Measurements from ENCODE around the gene BORCS8. TPM values are rescaled to one million over a fixed set of nuclear protein-coding genes. Genes with fewer than 3 reads are reported as not detected.

Gene BORCS8
- total RNA-seq = 28.9 and 33.9 TPM in 2 replicates
- long read RNA-seq, partial matches to known transcripts = 0 of 8 reads
- long read RNA-seq, other reads (novel, unspliced or antisense) = 0 of 8 reads

- no peak for TF ChIP-seq CTCF (IDR thresholded peaks at IDR 0.05; ENCODE audit: unreplicated experiment)
- DNase-seq (ENCODE audit: low spot score, unreplicated experiment) = peak; percentile 98
- Mint-ChIP-seq H3K27ac (peak within 1 kb of the TSS; percentile 97), H3K9me3 (ENCODE audit: low read depth) (no peaks in the 10 kb centered on the region), H3K27me3 (no peaks in the 10 kb centered on the region), H3K4me1 (ENCODE audit: low read depth) (peaks cover 14% of the 10 kb centered on the region), H3K36me3 (ENCODE audit: insufficient read depth) (peaks cover 6% of the 10 kb centered on the region), H3K4me3 (ENCODE audit: low read depth) (peak within 1 kb of the TSS; percentile 98)
Observed at GRCh38 chr19:19192078-19192882, at the start of gene BORCS8, which contains the start of gene RFXANK. BORCS8 (minus strand) TSS chr19:19192152; CDS start chr19:19192117, 35 bp downstream. RFXANK (plus strand) TSS chr19:19192258; CDS start chr19:19193947, 1,689 bp downstream.

GRCh38 chr19:19240476-19240875, 48.5 kb upstream of the BORCS8 start:
- no peak for DNase-seq (ENCODE audit: low spot score, unreplicated experiment)
- no peak for TF ChIP-seq CTCF (IDR thresholded peaks at IDR 0.05; ENCODE audit: unreplicated experiment)
- no peak overlapping the region for H3K4me3 Mint-ChIP-seq (ENCODE audit: low read depth)
- H3K27ac Mint-ChIP-seq = no peak overlapping the region
- no peaks in the 10 kb centered on the region for H3K36me3 Mint-ChIP-seq (ENCODE audit: insufficient read depth)
- H3K9me3 Mint-ChIP-seq (ENCODE audit: low read depth) = peaks cover 6% of the 10 kb centered on the region
- peaks cover 18% of the 10 kb centered on the region for H3K27me3 Mint-ChIP-seq
- no peaks in the 10 kb centered on the region for H3K4me1 Mint-ChIP-seq (ENCODE audit: low read depth)

- Mint-ChIP-seq H3K36me3 (ENCODE audit: insufficient read depth) (no peaks in the 10 kb centered on the region), H3K27me3 (peaks cover 18% of the 10 kb centered on the region), H3K27ac (no peak overlapping the region), H3K9me3 (ENCODE audit: low read depth) (peaks cover 6% of the 10 kb centered on the region), H3K4me3 (ENCODE audit: low read depth) (no peak overlapping the region), H3K4me1 (ENCODE audit: low read depth) (no peaks in the 10 kb centered on the region)
- DNase-seq (ENCODE audit: low spot score, unreplicated experiment) = no peak
- no peak for TF ChIP-seq CTCF (IDR thresholded peaks at IDR 0.05; ENCODE audit: unreplicated experiment)
Observed at GRCh38 chr19:19239675-19240074, 47.7 kb upstream of the BORCS8 start.

- H3K27me3 Mint-ChIP-seq = peaks cover 18% of the 10 kb centered on the region
- no peak for DNase-seq (ENCODE audit: low spot score, unreplicated experiment)
- peaks cover 6% of the 10 kb centered on the region for H3K9me3 Mint-ChIP-seq (ENCODE audit: low read depth)
- no peak overlapping the region for H3K4me3 Mint-ChIP-seq (ENCODE audit: low read depth)
- H3K36me3 Mint-ChIP-seq (ENCODE audit: insufficient read depth) = no peaks in the 10 kb centered on the region
- H3K27ac Mint-ChIP-seq = no peak overlapping the region
- no peaks in the 10 kb centered on the region for H3K4me1 Mint-ChIP-seq (ENCODE audit: low read depth)
- no peak for TF ChIP-seq CTCF (IDR thresholded peaks at IDR 0.05; ENCODE audit: unreplicated experiment)
Observed at GRCh38 chr19:19238126-19238894, 46.4 kb upstream of the BORCS8 start.

- peaks cover 6% of the 10 kb centered on the region for H3K9me3 Mint-ChIP-seq (ENCODE audit: low read depth)
- no peak overlapping the region for H3K27ac Mint-ChIP-seq
- no peak overlapping the region for H3K4me3 Mint-ChIP-seq (ENCODE audit: low read depth)
- TF ChIP-seq CTCF (IDR thresholded peaks at IDR 0.05; ENCODE audit: unreplicated experiment) = no peak
- no peak for DNase-seq (ENCODE audit: low spot score, unreplicated experiment)
- peaks cover 26% of the 10 kb centered on the region for H3K27me3 Mint-ChIP-seq
- H3K4me1 Mint-ChIP-seq (ENCODE audit: low read depth) = no peaks in the 10 kb centered on the region
- H3K36me3 Mint-ChIP-seq (ENCODE audit: insufficient read depth) = no peaks in the 10 kb centered on the region
Observed at GRCh38 chr19:19236173-19236572, 44.2 kb upstream of the BORCS8 start.

All from progenitor cell of endocrine pancreas (in vitro differentiated cells).